GM23248 (cell line): ENCODE results near the gene DAB1.

Experiments
- EZH2 ChIP-seq: fragments of 200-600 bp; sonication (generic); IDR thresholded peaks from 2 replicates; pipeline ENCODE4 v1.6.1; 2018; ENCODE audit warnings: antibody characterized with exemption, mild to moderate bottlenecking; ENCODE audit not compliant: insufficient read depth, poor library complexity, severe bottlenecking
- EZH2phosphoT487 ChIP-seq: fragments of 200-600 bp; sonication (generic); IDR thresholded peaks from 2 replicates; pipeline ENCODE4 v1.6.1; 2018; ENCODE audit warnings: antibody characterized with exemption, moderate library complexity, mild to moderate bottlenecking, low read depth; ENCODE audit not compliant: insufficient read depth

GRCh38 chr1:57403201-57403600 is 20.7 kb downstream of the DAB1 start:
- TF ChIP-seq EZH2, result no peak
- no peak for TF ChIP-seq EZH2phosphoT487
